Activated T-helper 1 cell treated with anti-CD3 and anti-CD28 coated beads, Interleukin-12 subunit alpha, Interleukin-12 subunit beta, Interleukin-2, Interleukin-4 antibody, amounts not matched to agents 30 ng/mL and 10 ng/mL and 1 ng/mL, durations not matched to agents 14 hours and 24 hours and 36 hours (primary cell): ENCODE results near the gene PACRG. TPM values are rescaled to one million over a fixed set of nuclear protein-coding genes. Genes with fewer than 3 reads are reported as not detected.

ENCODE experiments used
- DNase-seq: peaks from one replicate; pipeline ENCODE4 v3.0.0; 2021; ENCODE audit warnings: low spot score
- H3K27ac Mint-ChIP-seq: one replicate; pipeline ENCODE4 v1.8.0; 2021; ENCODE audit warnings: mild to moderate bottlenecking, mixed read lengths
- H3K27me3 Mint-ChIP-seq: one replicate; pipeline ENCODE4 v1.8.0; 2022; ENCODE audit warnings: mild to moderate bottlenecking, moderate library complexity, mixed read lengths; ENCODE audit not compliant: insufficient read depth
- H3K36me3 Mint-ChIP-seq: one replicate; pipeline ENCODE4 v1.8.0; 2021; ENCODE audit warnings: low read depth, mixed read lengths
- H3K4me1 Mint-ChIP-seq: one replicate; pipeline ENCODE4 v1.8.0; 2021; ENCODE audit warnings: low read depth, mixed read lengths
- H3K4me3 Mint-ChIP-seq: one replicate; pipeline ENCODE4 v1.8.0; 2021; ENCODE audit warnings: mild to moderate bottlenecking, moderate library complexity, mixed read lengths
- H3K9me3 Mint-ChIP-seq: one replicate; pipeline ENCODE4 v1.8.0; 2021; ENCODE audit warnings: mixed read lengths
- intact Hi-C: fragments of 100-400 bp; cut with micrococcal nuclease; formaldehyde crosslinking; loops from one replicate; pipeline ENCODE4 v1.15.1; 2024
- total RNA-seq: library from RNA; stranded (reverse); gene quantifications from 2 replicates; pipeline ENCODE4 v1.2.3, GENCODE V29; 2022

The PACRG gene
- total RNA-seq, 1 donor from 2014 or later = 0.36 TPM

- intact Hi-C loops = no loop called here
- Mint-ChIP-seq H3K4me3 (no peak overlapping the region), H3K27ac (no peak overlapping the region), H3K9me3 (no peaks in the 10 kb centered on the region), H3K4me1 (no peaks in the 10 kb centered on the region), H3K36me3 (no peaks in the 10 kb centered on the region), H3K27me3 (no peaks in the 10 kb centered on the region)
- DNase-seq = no peak
Measured at GRCh38 chr6:163346497-163346961, 618.8 kb downstream of the PACRG start.

GRCh38 chr6:163347021-163347446 is 619.3 kb downstream of the PACRG start:
- H3K27me3 Mint-ChIP-seq = no peaks in the 10 kb centered on the region

GRCh38 chr6:163348789-163349680 is 621.3 kb downstream of the PACRG start:
- intact Hi-C loops = no loop called here
- H3K36me3 Mint-ChIP-seq = no peaks in the 10 kb centered on the region

More at GRCh38 chr6:163347021-163347446, 619.3 kb downstream of the PACRG start:
- intact Hi-C loops = no loop called here
- no peak overlapping the region for H3K27ac Mint-ChIP-seq
- no peaks in the 10 kb centered on the region for H3K36me3 Mint-ChIP-seq
- no peak overlapping the region for H3K4me3 Mint-ChIP-seq
- DNase-seq = no peak
- no peaks in the 10 kb centered on the region for H3K9me3 Mint-ChIP-seq
- H3K4me1 Mint-ChIP-seq = no peaks in the 10 kb centered on the region

GRCh38 chr6:163349696-163350095 is 621.9 kb downstream of the PACRG start:
- no peaks in the 10 kb centered on the region for H3K9me3 Mint-ChIP-seq
- no peaks in the 10 kb centered on the region for H3K4me1 Mint-ChIP-seq
- intact Hi-C loops = no loop called here
- no peaks in the 10 kb centered on the region for H3K27me3 Mint-ChIP-seq
- H3K4me3 Mint-ChIP-seq = no peak overlapping the region
- no peak overlapping the region for H3K27ac Mint-ChIP-seq
- no peak for DNase-seq
- H3K36me3 Mint-ChIP-seq = no peaks in the 10 kb centered on the region

More at GRCh38 chr6:163348789-163349680, 621.3 kb downstream of the PACRG start:
- H3K4me1 Mint-ChIP-seq = no peaks in the 10 kb centered on the region
- no peaks in the 10 kb centered on the region for H3K9me3 Mint-ChIP-seq
- H3K4me3 Mint-ChIP-seq = no peak overlapping the region
- H3K27me3 Mint-ChIP-seq = no peaks in the 10 kb centered on the region
- DNase-seq = no peak
- H3K27ac Mint-ChIP-seq = no peak overlapping the region

GRCh38 chr6:163351013-163351412 is 623.2 kb downstream of the PACRG start:
- no peaks in the 10 kb centered on the region for H3K27me3 Mint-ChIP-seq
- no peak overlapping the region for H3K4me3 Mint-ChIP-seq
- DNase-seq = no peak
- H3K9me3 Mint-ChIP-seq = no peaks in the 10 kb centered on the region
- no peaks in the 10 kb centered on the region for H3K36me3 Mint-ChIP-seq
- H3K27ac Mint-ChIP-seq = no peak overlapping the region
- intact Hi-C loops = no loop called here
- H3K4me1 Mint-ChIP-seq = no peaks in the 10 kb centered on the region

- no peak for DNase-seq
- intact Hi-C loops = no loop called here
- H3K27me3 Mint-ChIP-seq = no peaks in the 10 kb centered on the region
- no peak overlapping the region for H3K4me3 Mint-ChIP-seq
- no peaks in the 10 kb centered on the region for H3K9me3 Mint-ChIP-seq
- no peaks in the 10 kb centered on the region for H3K36me3 Mint-ChIP-seq
- no peak overlapping the region for H3K27ac Mint-ChIP-seq
- no peaks in the 10 kb centered on the region for H3K4me1 Mint-ChIP-seq
Measured at GRCh38 chr6:163352011-163352685, 624.4 kb downstream of the PACRG start.

GRCh38 chr6:163352966-163353365 is 625.2 kb downstream of the PACRG start:
- no peak overlapping the region for H3K4me3 Mint-ChIP-seq
- no peaks in the 10 kb centered on the region for H3K4me1 Mint-ChIP-seq
- H3K27me3 Mint-ChIP-seq = no peaks in the 10 kb centered on the region
- no peaks in the 10 kb centered on the region for H3K36me3 Mint-ChIP-seq
- H3K9me3 Mint-ChIP-seq = no peaks in the 10 kb centered on the region
- H3K27ac Mint-ChIP-seq = no peak overlapping the region
- no peak for DNase-seq
- intact Hi-C loops = no loop called here

GRCh38 chr6:163354085-163354484 is 626.3 kb downstream of the PACRG start:
- Mint-ChIP-seq H3K36me3 (no peaks in the 10 kb centered on the region), H3K9me3 (no peaks in the 10 kb centered on the region), H3K4me3 (no peak overlapping the region), H3K27ac (no peak overlapping the region), H3K4me1 (no peaks in the 10 kb centered on the region), H3K27me3 (no peaks in the 10 kb centered on the region)
- DNase-seq = no peak
- intact Hi-C loops = no loop called here

GRCh38 chr6:163354761-163355425 is 627.1 kb downstream of the PACRG start:
- Mint-ChIP-seq H3K4me1 (no peaks in the 10 kb centered on the region), H3K4me3 (no peak overlapping the region), H3K9me3 (no peaks in the 10 kb centered on the region), H3K36me3 (no peaks in the 10 kb centered on the region), H3K27me3 (no peaks in the 10 kb centered on the region), H3K27ac (no peak overlapping the region)
- intact Hi-C loops = no loop called here
- no peak for DNase-seq

GRCh38 chr6:163355426-163355991 is 627.7 kb downstream of the PACRG start:
- Mint-ChIP-seq H3K27me3 (no peaks in the 10 kb centered on the region), H3K4me3 (no peak overlapping the region), H3K4me1 (no peaks in the 10 kb centered on the region), H3K9me3 (no peaks in the 10 kb centered on the region), H3K27ac (no peak overlapping the region), H3K36me3 (no peaks in the 10 kb centered on the region)
- intact Hi-C loops = no loop called here
- DNase-seq = no peak

GRCh38 chr6:163356324-163356723 is 628.5 kb downstream of the PACRG start:
- no peaks in the 10 kb centered on the region for H3K9me3 Mint-ChIP-seq
- no peaks in the 10 kb centered on the region for H3K4me1 Mint-ChIP-seq
- DNase-seq = no peak
- no peaks in the 10 kb centered on the region for H3K27me3 Mint-ChIP-seq
- no peak overlapping the region for H3K4me3 Mint-ChIP-seq
- H3K27ac Mint-ChIP-seq = no peak overlapping the region
- H3K36me3 Mint-ChIP-seq = no peaks in the 10 kb centered on the region
- intact Hi-C loops = no loop called here

GRCh38 chr6:163356743-163357142 is 629.0 kb downstream of the PACRG start:
- Mint-ChIP-seq H3K4me1 (no peaks in the 10 kb centered on the region), H3K36me3 (no peaks in the 10 kb centered on the region), H3K9me3 (no peaks in the 10 kb centered on the region), H3K4me3 (no peak overlapping the region), H3K27me3 (no peaks in the 10 kb centered on the region), H3K27ac (no peak overlapping the region)
- intact Hi-C loops = no loop called here
- no peak for DNase-seq
